ENCODE results near the gene SIM1. TPM values are rescaled to one million over a fixed set of nuclear protein-coding genes. Genes with fewer than 3 reads are reported as not detected.

Gene SIM1
- total RNA-seq, 1 donor from 2014 or later = not detected

GRCh38 chr6:100485268-100485667 lies 20.5 kb upstream of the SIM1 start:
- Mint-ChIP-seq H3K4me3 (ENCODE audit: low read depth) (no peak overlapping the region), H3K4me1 (ENCODE audit: low read depth) (peaks cover 14% of the 10 kb centered on the region), H3K36me3 (ENCODE audit: low read depth) (no peaks in the 10 kb centered on the region), H3K27ac (no peak overlapping the region), H3K27me3 (ENCODE audit: low read depth) (peaks cover 21% of the 10 kb centered on the region), H3K9me3 (no peaks in the 10 kb centered on the region)
- DNase-seq (ENCODE audit: low spot score) = no peak
- intact Hi-C loops (cut with micrococcal nuclease) = no loop called here

- peaks cover 18% of the 10 kb centered on the region for H3K27me3 Mint-ChIP-seq (ENCODE audit: low read depth)
- no peak overlapping the region for H3K27ac Mint-ChIP-seq
- intact Hi-C loops (cut with micrococcal nuclease) = no loop called here
- H3K4me1 Mint-ChIP-seq (ENCODE audit: low read depth) = peaks cover 14% of the 10 kb centered on the region
- no peaks in the 10 kb centered on the region for H3K36me3 Mint-ChIP-seq (ENCODE audit: low read depth)
- H3K4me3 Mint-ChIP-seq (ENCODE audit: low read depth) = no peak overlapping the region
- DNase-seq (ENCODE audit: low spot score) = no peak
- H3K9me3 Mint-ChIP-seq = no peaks in the 10 kb centered on the region
These were observed 19.8 kb upstream of the SIM1 start for GRCh38 chr6:100484474-100484873.

- Mint-ChIP-seq H3K9me3 (no peaks in the 10 kb centered on the region), H3K4me1 (ENCODE audit: low read depth) (peaks cover 13% of the 10 kb centered on the region)
These were observed 18.0 kb upstream of the SIM1 start for GRCh38 chr6:100482698-100483097.

GRCh38 chr6:100479179-100480035 lies 14.7 kb upstream of the SIM1 start:
- no peak overlapping the region for H3K27ac Mint-ChIP-seq
- no peak overlapping the region for H3K4me3 Mint-ChIP-seq (ENCODE audit: low read depth)
- peaks cover 14% of the 10 kb centered on the region for H3K27me3 Mint-ChIP-seq (ENCODE audit: low read depth)
- no peaks in the 10 kb centered on the region for H3K9me3 Mint-ChIP-seq
- H3K4me1 Mint-ChIP-seq (ENCODE audit: low read depth) = peaks cover 14% of the 10 kb centered on the region
- H3K36me3 Mint-ChIP-seq (ENCODE audit: low read depth) = no peaks in the 10 kb centered on the region
- DNase-seq (ENCODE audit: low spot score) = no peak
- intact Hi-C loops (cut with micrococcal nuclease) = loop anchor here (1.0 to 10.0 kb wide), 5 partner anchors 135 to 615 kb away; no protein-coding TSS in a partner anchor

More at GRCh38 chr6:100482698-100483097, 18.0 kb upstream of the SIM1 start:
- DNase-seq (ENCODE audit: low spot score) = no peak
- no peaks in the 10 kb centered on the region for H3K36me3 Mint-ChIP-seq (ENCODE audit: low read depth)
- no peak overlapping the region for H3K4me3 Mint-ChIP-seq (ENCODE audit: low read depth)
- H3K27ac Mint-ChIP-seq = no peak overlapping the region
- H3K27me3 Mint-ChIP-seq (ENCODE audit: low read depth) = peaks cover 13% of the 10 kb centered on the region
- intact Hi-C loops (cut with micrococcal nuclease) = no loop called here

- H3K36me3 Mint-ChIP-seq (ENCODE audit: low read depth) = peaks cover 2% of the 10 kb centered on the region
- intact Hi-C loops (cut with micrococcal nuclease) = loop anchor here (1.0 to 10.0 kb wide), 4 partner anchors 131 to 611 kb away; no protein-coding TSS in a partner anchor
- no peak for DNase-seq (ENCODE audit: low spot score)
- H3K9me3 Mint-ChIP-seq = no peaks in the 10 kb centered on the region
- H3K4me1 Mint-ChIP-seq (ENCODE audit: low read depth) = peaks cover 31% of the 10 kb centered on the region
- H3K27me3 Mint-ChIP-seq (ENCODE audit: low read depth) = peaks cover 30% of the 10 kb centered on the region
- H3K4me3 Mint-ChIP-seq (ENCODE audit: low read depth) = no peak overlapping the region
- H3K27ac Mint-ChIP-seq = peak overlapping the region; percentile 9
These were observed 11.0 kb upstream of the SIM1 start for GRCh38 chr6:100475554-100476320.

- peaks cover 50% of the 10 kb centered on the region for H3K27me3 Mint-ChIP-seq (ENCODE audit: low read depth)
- H3K9me3 Mint-ChIP-seq = no peaks in the 10 kb centered on the region
- no peak overlapping the region for H3K4me3 Mint-ChIP-seq (ENCODE audit: low read depth)
- peaks cover 3% of the 10 kb centered on the region for H3K36me3 Mint-ChIP-seq (ENCODE audit: low read depth)
- peaks cover 31% of the 10 kb centered on the region for H3K4me1 Mint-ChIP-seq (ENCODE audit: low read depth)
- no peak for DNase-seq (ENCODE audit: low spot score)
- no peak overlapping the region for H3K27ac Mint-ChIP-seq
- intact Hi-C loops (cut with micrococcal nuclease) = loop anchor here (2.0 to 10.0 kb wide), 3 partner anchors 128 to 608 kb away; no protein-coding TSS in a partner anchor
These were observed 8.5 kb upstream of the SIM1 start for GRCh38 chr6:100473182-100473581.

GRCh38 chr6:100472674-100473073 lies 8.0 kb upstream of the SIM1 start:
- Mint-ChIP-seq H3K9me3 (peaks cover 4% of the 10 kb centered on the region), H3K27ac (peak overlapping the region; percentile 29), H3K27me3 (ENCODE audit: low read depth) (peaks cover 52% of the 10 kb centered on the region), H3K4me3 (ENCODE audit: low read depth) (no peak overlapping the region), H3K4me1 (ENCODE audit: low read depth) (peaks cover 34% of the 10 kb centered on the region), H3K36me3 (ENCODE audit: low read depth) (peaks cover 6% of the 10 kb centered on the region)
- peak; percentile 36 for DNase-seq (ENCODE audit: low spot score)
- intact Hi-C loops (cut with micrococcal nuclease) = loop anchor here (1.0 to 10.0 kb wide), 4 partner anchors 128 to 608 kb away; no protein-coding TSS in a partner anchor

GRCh38 chr6:100470422-100471120 lies 5.8 kb upstream of the SIM1 start:
- H3K9me3 Mint-ChIP-seq = peaks cover 18% of the 10 kb centered on the region
- DNase-seq (ENCODE audit: low spot score) = no peak
- H3K27ac Mint-ChIP-seq = no peak overlapping the region
- peaks cover 37% of the 10 kb centered on the region for H3K4me1 Mint-ChIP-seq (ENCODE audit: low read depth)
- H3K36me3 Mint-ChIP-seq (ENCODE audit: low read depth) = peaks cover 13% of the 10 kb centered on the region
- H3K27me3 Mint-ChIP-seq (ENCODE audit: low read depth) = peaks cover 67% of the 10 kb centered on the region
- no peak overlapping the region for H3K4me3 Mint-ChIP-seq (ENCODE audit: low read depth)
- intact Hi-C loops (cut with micrococcal nuclease) = loop anchor here (10.0 kb wide), 2 partner anchors 126 to 606 kb away; no protein-coding TSS in a partner anchor

- no peak overlapping the region for H3K4me3 Mint-ChIP-seq (ENCODE audit: low read depth)
- peaks cover 13% of the 10 kb centered on the region for H3K36me3 Mint-ChIP-seq (ENCODE audit: low read depth)
- no peak for DNase-seq (ENCODE audit: low spot score)
- H3K4me1 Mint-ChIP-seq (ENCODE audit: low read depth) = peaks cover 30% of the 10 kb centered on the region
- intact Hi-C loops (cut with micrococcal nuclease) = no loop called here
- peaks cover 23% of the 10 kb centered on the region for H3K9me3 Mint-ChIP-seq
- H3K27me3 Mint-ChIP-seq (ENCODE audit: low read depth) = peaks cover 73% of the 10 kb centered on the region
- no peak overlapping the region for H3K27ac Mint-ChIP-seq
These were observed 4.6 kb upstream of the SIM1 start for GRCh38 chr6:100469101-100469859.

- peaks cover 17% of the 10 kb centered on the region for H3K36me3 Mint-ChIP-seq (ENCODE audit: low read depth)
These were observed 3.4 kb upstream of the SIM1 start for GRCh38 chr6:100468016-100468622.

GRCh38 chr6:100467129-100468015 lies 2.7 kb upstream of the SIM1 start:
- no peak overlapping the region for H3K27ac Mint-ChIP-seq
- H3K4me3 Mint-ChIP-seq (ENCODE audit: low read depth) = no peak overlapping the region

More at GRCh38 chr6:100468016-100468622, 3.4 kb upstream of the SIM1 start:
- Mint-ChIP-seq H3K9me3 (peaks cover 23% of the 10 kb centered on the region), H3K4me3 (ENCODE audit: low read depth) (no peak overlapping the region), H3K27ac (no peak overlapping the region), H3K27me3 (ENCODE audit: low read depth) (peaks cover 79% of the 10 kb centered on the region), H3K4me1 (ENCODE audit: low read depth) (peaks cover 26% of the 10 kb centered on the region)
- DNase-seq (ENCODE audit: low spot score) = no peak
- intact Hi-C loops (cut with micrococcal nuclease) = no loop called here

More at GRCh38 chr6:100467129-100468015, 2.7 kb upstream of the SIM1 start:
- DNase-seq (ENCODE audit: low spot score) = no peak
- H3K4me1 Mint-ChIP-seq (ENCODE audit: low read depth) = peaks cover 22% of the 10 kb centered on the region
- H3K9me3 Mint-ChIP-seq = peaks cover 23% of the 10 kb centered on the region
- intact Hi-C loops (cut with micrococcal nuclease) = loop anchor here (2.0 kb wide), 1 partner anchor 863 kb away; no protein-coding TSS in a partner anchor
- H3K27me3 Mint-ChIP-seq (ENCODE audit: low read depth) = peaks cover 86% of the 10 kb centered on the region
- peaks cover 18% of the 10 kb centered on the region for H3K36me3 Mint-ChIP-seq (ENCODE audit: low read depth)

Data from activated T-helper 2 cell treated with anti-CD3 and anti-CD28 coated beads, Interferon-gamma antibody, Interleukin-2, Interleukin-4, amounts not matched to agents 10 μg/mL and 5 μg/mL and 100 μg/mL, durations not matched to agents 14 hours and 24 hours and 36 hours (primary cell).